T-helper 1 cell treated with Interleukin-12 subunit alpha and Interleukin-12 subunit beta and Interleukin-4 antibody, amounts not matched to agents 30 μg/mL and 1 μg/mL, for 36 hours (primary cell): ENCODE data around the gene GRIP1.

Source experiments
- H3K27ac Mint-ChIP-seq: one replicate; pipeline ENCODE4 v1.8.0; 2021; ENCODE audit warnings: mild to moderate bottlenecking, mixed read lengths
- H3K27me3 Mint-ChIP-seq: one replicate; pipeline ENCODE4 v1.8.0; 2021; ENCODE audit warnings: low read depth, mixed read lengths
- H3K36me3 Mint-ChIP-seq: one replicate; pipeline ENCODE4 v1.8.0; 2021; ENCODE audit warnings: low read depth, mixed read lengths
- H3K4me1 Mint-ChIP-seq: one replicate; pipeline ENCODE4 v1.8.0; 2021; ENCODE audit warnings: low read depth, mixed read lengths
- H3K4me3 Mint-ChIP-seq: one replicate; pipeline ENCODE4 v1.8.0; 2021; ENCODE audit warnings: mild to moderate bottlenecking, moderate library complexity, mixed read lengths
- H3K9me3 Mint-ChIP-seq: one replicate; pipeline ENCODE4 v1.8.0; 2021; ENCODE audit warnings: mixed read lengths

Gene GRIP1

DNA sequence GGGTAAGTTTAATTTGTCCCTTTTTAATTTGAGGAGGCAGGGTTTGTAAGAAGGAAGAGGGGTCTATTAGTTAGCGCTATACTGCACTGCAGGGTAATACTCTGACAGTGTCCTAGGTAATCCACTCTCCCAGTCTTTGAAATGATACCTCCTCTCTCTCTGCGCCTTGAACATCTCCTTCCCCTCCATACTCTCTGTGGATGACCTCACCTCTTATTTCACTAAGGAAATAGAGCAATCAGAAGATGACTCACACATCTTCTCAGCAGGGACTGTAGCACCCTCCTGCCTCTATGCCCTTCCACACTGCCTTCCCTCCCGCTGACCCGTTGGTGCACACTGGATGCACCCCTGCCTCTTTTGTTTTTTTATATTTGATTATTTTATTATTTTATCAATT is 94.2 kb downstream of the GRIP1 start:
- Mint-ChIP-seq H3K27me3 (no peaks in the 10 kb centered on the region), H3K9me3 (no peaks in the 10 kb centered on the region), H3K27ac (no peak overlapping the region), H3K36me3 (no peaks in the 10 kb centered on the region), H3K4me1 (no peaks in the 10 kb centered on the region), H3K4me3 (no peak overlapping the region)

DNA sequence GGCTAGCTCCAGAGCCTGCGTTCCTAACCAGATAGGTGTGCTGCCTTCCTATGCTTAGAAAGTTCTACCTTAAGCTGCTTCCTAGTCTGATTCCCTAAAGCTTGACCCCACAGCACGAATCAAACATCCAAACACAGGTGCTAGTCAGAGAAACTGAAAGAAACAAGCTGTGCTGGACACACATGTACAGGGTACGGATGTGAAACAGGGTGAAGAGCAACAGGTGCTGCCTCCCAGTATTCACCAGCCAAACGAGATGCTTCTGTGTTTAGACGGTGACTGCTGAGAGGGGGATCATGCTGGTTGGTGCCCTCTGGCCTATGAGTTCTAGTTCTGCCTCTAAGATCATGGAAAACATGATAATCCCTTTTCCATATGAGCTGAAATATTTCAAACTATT is 105.3 kb downstream of the GRIP1 start:
- Mint-ChIP-seq H3K27me3 (no peaks in the 10 kb centered on the region), H3K36me3 (no peaks in the 10 kb centered on the region), H3K9me3 (no peaks in the 10 kb centered on the region), H3K4me1 (no peaks in the 10 kb centered on the region), H3K27ac (no peak overlapping the region), H3K4me3 (no peak overlapping the region)

DNA sequence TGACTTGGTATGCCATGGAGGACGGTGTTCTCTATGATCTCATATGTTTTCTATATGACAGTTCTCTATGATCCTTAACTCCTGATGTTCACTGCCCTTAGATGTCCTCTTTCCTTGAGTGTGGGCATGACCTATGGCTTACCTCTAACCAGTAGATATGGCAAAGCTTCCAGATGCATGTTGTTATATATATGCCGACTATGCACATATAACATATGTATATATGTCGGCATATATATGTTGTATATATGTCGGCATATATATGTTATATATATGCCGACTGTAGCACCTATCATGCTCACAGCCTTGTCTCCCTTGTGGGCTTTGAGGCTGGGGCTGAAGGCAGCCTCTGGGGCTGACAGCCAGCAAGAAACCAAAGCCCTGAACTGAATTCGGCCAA is 106.0 kb downstream of the GRIP1 start:
- Mint-ChIP-seq H3K9me3 (no peaks in the 10 kb centered on the region), H3K4me3 (no peak overlapping the region), H3K27me3 (no peaks in the 10 kb centered on the region), H3K36me3 (no peaks in the 10 kb centered on the region), H3K4me1 (no peaks in the 10 kb centered on the region), H3K27ac (no peak overlapping the region)

DNA sequence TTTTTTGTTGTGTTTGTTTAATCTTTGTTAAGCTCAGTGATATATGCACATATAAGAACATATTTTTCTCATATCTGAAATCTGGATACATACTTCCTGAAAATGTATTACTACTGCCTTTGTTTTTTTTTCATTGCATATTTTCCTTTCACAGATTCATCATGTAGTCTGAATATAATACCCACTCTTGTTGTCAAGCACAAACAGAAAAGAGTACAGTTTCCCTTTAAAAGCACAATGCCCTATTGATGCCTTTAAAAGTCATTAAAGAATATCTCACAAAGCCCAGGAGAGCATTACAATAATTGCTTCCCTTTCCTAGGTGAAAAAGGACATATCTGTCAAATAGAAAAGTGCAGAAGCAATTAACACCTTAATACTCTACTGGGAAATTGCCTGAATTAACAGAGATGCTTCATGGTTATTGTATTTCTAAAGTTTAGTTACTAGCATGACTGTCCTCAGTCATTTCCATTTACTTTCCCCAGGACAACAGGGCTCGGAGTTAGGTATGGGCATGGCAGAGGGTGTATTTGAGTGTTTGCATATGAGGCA is 107.4 kb downstream of the GRIP1 start:
- no peaks in the 10 kb centered on the region for H3K4me1 Mint-ChIP-seq
- H3K36me3 Mint-ChIP-seq, result no peaks in the 10 kb centered on the region
- H3K4me3 Mint-ChIP-seq, result no peak overlapping the region
- H3K27ac Mint-ChIP-seq, result no peak overlapping the region
- H3K9me3 Mint-ChIP-seq, result no peaks in the 10 kb centered on the region
- H3K27me3 Mint-ChIP-seq, result no peaks in the 10 kb centered on the region

DNA sequence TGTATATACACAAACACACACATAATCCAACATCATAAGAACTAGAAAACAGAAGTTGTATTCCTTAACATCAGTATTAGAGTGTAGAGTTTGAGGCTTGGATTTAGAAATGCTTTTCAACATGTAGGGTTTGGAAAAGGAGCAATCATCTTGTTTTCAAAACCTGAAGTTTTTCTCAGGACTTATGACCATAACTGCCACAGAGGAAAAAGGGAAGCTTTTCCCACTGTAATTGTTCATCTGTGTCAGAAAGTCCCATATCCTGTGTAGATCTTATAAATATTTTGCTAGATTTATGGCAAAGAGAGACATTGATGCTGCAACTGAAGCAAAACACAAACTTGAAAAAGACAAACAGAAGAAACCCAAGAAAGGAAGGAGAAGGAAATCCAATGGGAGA is 115.7 kb downstream of the GRIP1 start:
- Mint-ChIP-seq H3K4me1 (no peaks in the 10 kb centered on the region), H3K36me3 (no peaks in the 10 kb centered on the region), H3K4me3 (no peak overlapping the region), H3K27me3 (no peaks in the 10 kb centered on the region), H3K9me3 (peaks cover 10% of the 10 kb centered on the region), H3K27ac (no peak overlapping the region)

DNA sequence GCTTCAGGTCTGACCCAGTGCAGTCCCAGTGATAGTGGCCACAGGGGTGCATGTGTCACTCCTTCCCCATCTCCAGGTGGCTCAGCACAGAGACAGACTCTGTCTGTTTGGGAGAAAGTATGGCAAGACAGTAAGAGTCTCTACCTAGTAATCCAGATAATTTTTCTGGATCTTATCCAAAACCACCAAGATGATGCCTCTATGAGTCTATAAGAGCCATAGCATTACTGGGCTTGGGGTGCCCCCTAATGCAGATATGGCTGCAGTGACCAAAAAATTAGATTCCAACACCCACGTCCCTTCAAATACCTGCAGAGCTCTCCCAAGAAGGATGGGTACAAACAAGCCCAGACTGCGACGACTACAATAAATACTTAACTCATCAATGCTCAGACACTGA is 123.8 kb downstream of the GRIP1 start:
- no peak overlapping the region for H3K4me3 Mint-ChIP-seq
- no peaks in the 10 kb centered on the region for H3K36me3 Mint-ChIP-seq
- no peak overlapping the region for H3K27ac Mint-ChIP-seq
- peaks cover 3% of the 10 kb centered on the region for H3K27me3 Mint-ChIP-seq
- H3K4me1 Mint-ChIP-seq, result no peaks in the 10 kb centered on the region
- H3K9me3 Mint-ChIP-seq, result no peaks in the 10 kb centered on the region

DNA sequence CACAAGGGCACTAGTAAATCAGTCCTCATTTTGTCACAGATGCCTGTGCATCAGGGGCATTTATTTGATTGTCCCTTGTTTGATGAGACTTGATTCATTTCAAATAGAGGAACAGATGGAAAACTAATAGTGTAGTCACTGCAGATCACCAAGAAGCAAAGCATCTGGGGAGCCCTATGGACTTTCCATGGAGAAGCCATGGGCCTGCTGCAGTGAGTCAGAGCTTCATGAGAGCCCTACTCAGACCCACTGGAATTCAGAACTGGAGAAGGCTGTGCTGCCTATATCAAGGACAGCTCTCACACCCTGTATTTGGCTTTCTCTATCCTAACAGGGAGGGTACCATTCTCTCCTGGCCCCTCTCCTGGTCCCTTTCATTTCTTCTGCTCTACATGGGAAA is 126.2 kb downstream of the GRIP1 start:
- peaks cover 3% of the 10 kb centered on the region for H3K27me3 Mint-ChIP-seq
- no peak overlapping the region for H3K4me3 Mint-ChIP-seq
- no peak overlapping the region for H3K27ac Mint-ChIP-seq
- H3K9me3 Mint-ChIP-seq, result no peaks in the 10 kb centered on the region
- no peaks in the 10 kb centered on the region for H3K4me1 Mint-ChIP-seq
- no peaks in the 10 kb centered on the region for H3K36me3 Mint-ChIP-seq

DNA sequence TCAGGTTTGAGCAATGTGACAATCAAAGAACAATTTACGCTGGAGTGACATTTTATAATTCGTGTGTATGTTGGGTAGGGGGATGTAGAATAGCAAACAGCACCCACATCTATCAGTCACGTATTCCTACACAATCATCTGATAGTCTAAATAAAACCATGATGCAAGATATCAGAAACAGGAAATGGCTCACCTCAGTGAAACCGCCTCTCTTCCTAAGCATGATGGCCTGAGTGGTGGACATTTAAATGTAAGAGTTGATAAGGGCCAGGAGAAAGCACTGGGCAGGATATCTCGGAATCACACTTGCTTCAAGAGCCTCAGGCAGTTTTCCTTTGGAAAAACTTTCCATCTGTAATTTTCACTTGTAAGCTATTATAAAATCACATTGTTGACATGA is 128.2 kb downstream of the GRIP1 start:
- no peak overlapping the region for H3K4me3 Mint-ChIP-seq
- peaks cover 3% of the 10 kb centered on the region for H3K27me3 Mint-ChIP-seq
- H3K9me3 Mint-ChIP-seq, result no peaks in the 10 kb centered on the region
- no peak overlapping the region for H3K27ac Mint-ChIP-seq
- H3K4me1 Mint-ChIP-seq, result no peaks in the 10 kb centered on the region
- H3K36me3 Mint-ChIP-seq, result no peaks in the 10 kb centered on the region

DNA sequence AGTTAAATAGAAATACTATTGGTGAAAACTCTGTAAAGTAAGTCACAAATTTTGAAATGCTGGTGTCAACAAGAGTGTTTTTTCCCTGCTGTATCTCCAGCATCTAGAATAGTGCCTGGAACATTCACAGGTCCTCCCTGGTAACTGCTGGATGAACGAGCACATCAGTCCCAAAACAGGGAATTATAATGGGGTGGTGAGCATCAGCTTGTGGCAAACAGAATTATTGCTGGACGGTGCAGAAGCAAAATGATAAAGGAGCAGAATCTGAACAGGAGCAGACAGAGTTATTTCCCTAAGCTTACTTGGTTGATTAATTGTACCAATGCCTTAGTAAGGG is 129.9 kb downstream of the GRIP1 start:
- Mint-ChIP-seq H3K27me3 (peaks cover 3% of the 10 kb centered on the region), H3K4me3 (no peak overlapping the region), H3K9me3 (no peaks in the 10 kb centered on the region), H3K36me3 (no peaks in the 10 kb centered on the region), H3K27ac (no peak overlapping the region), H3K4me1 (no peaks in the 10 kb centered on the region)

DNA sequence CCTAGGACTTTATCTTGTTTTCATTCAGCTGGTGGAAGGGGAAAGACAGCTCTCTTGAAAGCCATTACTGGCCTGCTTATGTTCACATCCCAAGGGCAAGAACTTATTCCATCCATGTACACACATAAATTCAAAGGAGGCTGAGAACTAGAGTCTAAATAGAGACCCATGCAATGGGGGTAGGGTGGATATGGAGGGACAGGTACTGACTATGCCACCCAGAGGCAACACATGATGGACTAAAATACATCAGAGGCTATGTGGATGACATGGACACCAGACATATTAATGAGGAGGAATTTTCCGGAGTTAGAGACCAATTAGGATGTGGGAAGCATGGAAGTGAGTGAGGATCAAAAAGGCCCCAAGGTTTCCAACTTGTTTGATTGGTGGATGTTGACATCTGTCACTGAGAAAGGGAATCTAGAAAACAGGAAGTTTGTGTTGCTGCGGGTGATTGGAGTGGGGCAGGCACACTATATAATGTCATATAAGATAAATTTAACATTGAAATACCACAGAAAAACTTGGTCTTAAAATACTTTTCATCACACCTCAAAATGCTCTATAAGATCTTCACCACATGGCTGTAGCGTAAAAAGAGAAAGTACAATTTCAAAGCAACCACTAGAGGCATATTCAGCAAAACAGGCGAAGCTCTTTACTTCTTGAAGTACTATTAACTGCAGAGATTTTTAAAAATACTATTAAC is 130.4 kb downstream of the GRIP1 start:
- Mint-ChIP-seq H3K27ac (no peak overlapping the region), H3K4me3 (no peak overlapping the region), H3K9me3 (no peaks in the 10 kb centered on the region), H3K4me1 (no peaks in the 10 kb centered on the region), H3K27me3 (peaks cover 3% of the 10 kb centered on the region), H3K36me3 (no peaks in the 10 kb centered on the region)

DNA sequence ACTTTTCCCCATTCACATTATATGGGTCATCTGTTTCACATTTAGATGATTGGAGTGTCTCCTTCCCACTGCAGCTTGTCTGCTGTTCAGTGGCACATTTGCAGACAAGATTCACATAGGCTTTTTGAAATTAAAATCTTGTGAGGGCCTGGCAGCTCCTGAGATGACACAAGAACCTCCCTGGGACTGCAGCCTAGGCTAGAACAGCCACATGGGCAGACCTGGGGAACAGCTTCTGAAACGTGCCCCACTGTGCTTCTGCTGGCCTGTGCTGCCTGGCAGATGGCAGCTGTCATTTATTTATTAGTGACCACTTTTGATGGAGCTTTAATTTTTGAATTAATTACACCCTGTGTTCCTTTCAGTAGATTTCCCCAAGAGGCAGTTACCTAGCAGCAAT is 137.4 kb downstream of the GRIP1 start:
- Mint-ChIP-seq H3K4me3 (no peak overlapping the region), H3K4me1 (no peaks in the 10 kb centered on the region), H3K27ac (no peak overlapping the region), H3K36me3 (no peaks in the 10 kb centered on the region), H3K9me3 (no peaks in the 10 kb centered on the region), H3K27me3 (no peaks in the 10 kb centered on the region)

DNA sequence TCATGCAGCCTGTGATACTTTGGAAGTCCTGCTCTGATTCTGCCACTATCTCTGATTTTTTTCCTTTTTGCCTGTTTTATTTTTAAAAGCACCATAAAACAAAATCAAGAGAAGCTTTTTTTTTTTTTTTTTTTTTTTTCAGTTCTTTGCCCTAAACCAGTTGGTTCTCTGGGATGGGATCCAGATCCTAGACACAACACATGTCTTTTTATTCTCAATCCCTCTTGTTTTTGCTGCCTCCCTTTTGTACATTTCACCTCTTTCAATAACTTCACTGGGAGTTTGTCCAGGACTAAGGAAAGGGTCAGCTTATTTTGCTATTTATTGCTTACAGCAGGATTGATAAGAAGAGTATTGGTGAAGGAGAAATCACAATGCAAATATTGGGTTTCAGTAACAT is 139.4 kb downstream of the GRIP1 start:
- H3K4me1 Mint-ChIP-seq, result no peaks in the 10 kb centered on the region
- H3K9me3 Mint-ChIP-seq, result no peaks in the 10 kb centered on the region
- no peak overlapping the region for H3K4me3 Mint-ChIP-seq
- H3K27ac Mint-ChIP-seq, result no peak overlapping the region
- no peaks in the 10 kb centered on the region for H3K36me3 Mint-ChIP-seq
- no peaks in the 10 kb centered on the region for H3K27me3 Mint-ChIP-seq

DNA sequence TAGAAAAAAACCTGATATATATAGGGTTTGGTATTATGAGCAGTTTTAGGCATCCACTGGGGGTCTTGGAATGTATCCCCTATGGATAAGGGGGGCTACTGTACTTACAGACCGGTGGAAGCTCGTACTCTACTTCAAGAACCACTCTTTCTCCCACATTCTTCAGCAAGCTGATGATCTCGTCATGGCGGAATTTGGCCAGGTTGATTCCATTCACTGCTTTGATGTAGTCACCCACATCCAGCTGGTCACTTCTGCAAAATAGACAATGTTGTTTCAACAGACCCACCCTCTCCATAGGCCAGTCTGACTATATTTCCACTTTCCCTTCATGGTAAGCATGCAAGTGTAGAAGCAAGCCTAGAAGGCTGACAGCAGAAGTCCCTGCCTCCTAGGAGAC is 139.9 kb downstream of the GRIP1 start:
- no peak overlapping the region for H3K27ac Mint-ChIP-seq
- no peaks in the 10 kb centered on the region for H3K36me3 Mint-ChIP-seq
- no peaks in the 10 kb centered on the region for H3K9me3 Mint-ChIP-seq
- H3K27me3 Mint-ChIP-seq, result no peaks in the 10 kb centered on the region
- H3K4me3 Mint-ChIP-seq, result no peak overlapping the region
- no peaks in the 10 kb centered on the region for H3K4me1 Mint-ChIP-seq

DNA sequence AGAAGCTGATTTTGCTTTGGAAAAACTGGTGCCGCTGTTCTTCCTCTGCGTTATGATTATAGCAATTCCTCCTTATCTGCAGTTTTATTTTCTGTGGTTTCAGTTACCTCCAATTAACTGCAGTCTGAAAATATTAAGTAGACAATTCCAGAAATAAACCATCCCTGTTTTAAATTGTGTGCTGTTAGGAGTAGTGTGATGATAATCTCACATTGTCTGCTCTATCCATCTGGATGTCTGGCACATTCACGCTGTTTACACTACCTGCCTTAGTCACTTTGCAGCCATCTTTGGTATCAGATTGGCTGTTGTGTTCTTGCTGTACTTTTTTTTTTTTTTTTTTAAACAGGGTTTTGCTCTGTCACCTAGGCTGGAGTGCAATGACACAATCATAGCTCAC is 141.0 kb downstream of the GRIP1 start:
- Mint-ChIP-seq H3K4me3 (no peak overlapping the region), H3K4me1 (no peaks in the 10 kb centered on the region), H3K27ac (no peak overlapping the region), H3K9me3 (no peaks in the 10 kb centered on the region), H3K27me3 (no peaks in the 10 kb centered on the region), H3K36me3 (no peaks in the 10 kb centered on the region)

DNA sequence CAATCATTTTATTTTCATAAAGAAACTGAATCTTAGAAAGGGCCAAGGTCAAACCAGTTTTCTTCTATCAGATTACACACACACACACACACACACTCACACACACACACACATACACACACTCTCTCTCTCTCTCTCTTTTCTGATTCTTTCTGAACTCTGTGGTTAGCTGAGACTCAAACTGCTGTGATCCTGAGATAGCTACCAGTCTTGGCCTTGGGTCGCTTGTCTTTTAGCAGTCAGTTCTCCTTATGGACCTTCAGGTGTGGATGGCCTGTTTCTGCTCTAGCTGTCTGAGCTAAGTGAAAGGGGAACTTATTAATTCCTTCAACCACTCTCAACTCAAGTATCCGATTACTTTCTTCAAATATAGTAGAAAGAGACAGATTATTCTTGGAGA is 145.1 kb downstream of the GRIP1 start:
- H3K27ac Mint-ChIP-seq, result no peak overlapping the region
- no peaks in the 10 kb centered on the region for H3K9me3 Mint-ChIP-seq
- H3K4me1 Mint-ChIP-seq, result no peaks in the 10 kb centered on the region
- no peaks in the 10 kb centered on the region for H3K27me3 Mint-ChIP-seq
- H3K4me3 Mint-ChIP-seq, result no peak overlapping the region
- H3K36me3 Mint-ChIP-seq, result no peaks in the 10 kb centered on the region

DNA sequence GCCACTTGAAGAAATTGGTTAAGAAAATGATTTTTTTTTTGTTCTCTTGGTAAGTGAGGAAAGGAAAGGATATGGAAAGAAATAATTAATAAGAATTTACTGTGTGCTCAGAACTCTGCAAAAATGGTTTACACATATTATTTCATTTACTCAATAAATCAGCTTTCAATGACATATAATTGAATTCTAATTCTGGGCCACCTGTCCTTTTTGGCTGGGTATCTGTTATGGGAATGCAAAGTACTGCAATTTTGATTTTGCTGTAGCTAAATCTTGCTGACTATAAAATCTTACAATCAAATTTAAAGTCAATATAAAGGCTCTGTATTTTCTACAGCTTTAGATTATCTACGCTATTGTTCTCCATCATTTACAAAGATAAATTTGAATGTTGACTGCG is 147.1 kb downstream of the GRIP1 start:
- H3K4me1 Mint-ChIP-seq, result no peaks in the 10 kb centered on the region
- H3K27ac Mint-ChIP-seq, result no peak overlapping the region
- no peak overlapping the region for H3K4me3 Mint-ChIP-seq
- H3K36me3 Mint-ChIP-seq, result no peaks in the 10 kb centered on the region
- H3K27me3 Mint-ChIP-seq, result no peaks in the 10 kb centered on the region
- no peaks in the 10 kb centered on the region for H3K9me3 Mint-ChIP-seq
